HCT116 (cell line): ENCODE results near the gene USP54. TPM values are rescaled to one million over a fixed set of nuclear protein-coding genes. Genes with fewer than 3 reads are reported as not detected.

Experiments used
- ATAC-seq: fragments of 200-7000 bp; cut with Tn5 transposase; 2 replicates; pipeline ENCODE4 v1.9.1; 2020; ENCODE audit warnings: mild to moderate bottlenecking, moderate library complexity
- BruUV-seq: library from RNA; stranded (reverse); fragments of 400-500 nt; replicated peaks from 2 replicates; lab custom pipeline; 2021; lab: Mats Ljungman, UMichigan
- CTCF ChIA-PET: fragments of 300-600 bp; sonication (Branson Sonifier 250); formaldehyde crosslinking; loops from one replicate; lab custom pipeline; 2021; ENCODE audit warnings: antibody characterized with exemption; lab: Charles Lee
- POLR2A ChIA-PET: fragments of 300-600, 350-600 bp; sonication (Branson Sonifier 250); formaldehyde crosslinking; loops from one replicate; lab custom pipeline; 2021; ENCODE audit warnings: antibody characterized with exemption; lab: Charles Lee
- RAD21 ChIA-PET, 2 experiments: fragments of 300-600 bp; sonication (Branson Sonifier 250); formaldehyde crosslinking; loops; one replicate each; lab custom pipeline; 2023; ENCODE audit warnings: low total read pairs in 2 of 2; ENCODE audit not compliant: uncharacterized antibody in 2 of 2, unreplicated experiment in 2 of 2, low non-redundant PET in 1 of 2; lab: Charles Lee
- DNase-seq: peaks from one replicate; pipeline ENCODE4 v3.0.0-alpha.2; 2010; ENCODE audit warnings: low read depth, low spot score
- H2AFZ ChIP-seq: fragments of 200-600 bp; shearing (Covaris generic), sonication (generic); 2 replicates; pipeline ENCODE4 v1.6.1; 2017; ENCODE audit warnings: low read depth, mixed run types, mixed read lengths, antibody characterized with exemption, low read length; ENCODE audit not compliant: poor library complexity, severe bottlenecking
- H3K27ac ChIP-seq: 2 replicates; pipeline ENCODE4 v1.5.1; 2012; ENCODE audit warnings: low read depth, low read length
- H3K27me3 ChIP-seq: fragments of 200-600 bp; sonication (generic); 2 replicates; pipeline ENCODE4 v1.6.1; 2016; ENCODE audit warnings: mixed run types, low read length, mixed read lengths; ENCODE audit not compliant: insufficient read depth
- H3K36me3 ChIP-seq, 2 experiments: fragments of 200-500 bp in 1 of 2; fragments of 200-600 bp in 1 of 2; sonication (Bioruptor generic) in 1 of 2; sonication (generic) in 1 of 2; 2 replicates each; pipeline versions ENCODE4 v1.5.1 to v1.6.1; 2014 to 2016; ENCODE audit warnings: low read length in 2 of 2, inconsistent platforms in 1 of 2, mixed read lengths in 1 of 2, mixed run types in 1 of 2; ENCODE audit not compliant: insufficient read depth in 2 of 2, control insufficient read depth in 1 of 2
- H3K4me1 ChIP-seq, 2 experiments: fragments of 200-600 bp in 1 of 2; sonication (generic) in 1 of 2; 2 replicates each; pipeline versions ENCODE4 v1.5.1 to v1.6.1; 2012 to 2017; ENCODE audit warnings: low read length in 2 of 2, inconsistent platforms in 1 of 2, mild to moderate bottlenecking in 1 of 2, mixed read lengths in 1 of 2, mixed run types in 1 of 2, moderate library complexity in 1 of 2; ENCODE audit not compliant: insufficient read depth in 2 of 2, control insufficient read depth in 1 of 2
- H3K4me2 ChIP-seq: fragments of 200-600 bp; sonication (generic); 2 replicates; pipeline ENCODE4 v1.6.1; 2017; ENCODE audit warnings: mixed run types, low read length, mixed read lengths
- H3K4me3 ChIP-seq, 2 experiments: fragments of 200-600 bp in 1 of 2; sonication (generic) in 1 of 2; replicated peaks in 1 of 2; 2 replicates each; pipeline ENCODE4 v1.5.1; 2011 to 2016; ENCODE audit warnings: low read length in 2 of 2, control low read depth in 1 of 2, low read depth in 1 of 2, mild to moderate bottlenecking in 1 of 2, mixed read lengths in 1 of 2, mixed run types in 1 of 2
- H3K79me2 ChIP-seq: fragments of 200-600 bp; sonication (generic); 2 replicates; pipeline ENCODE4 v1.6.1; 2017; ENCODE audit warnings: mild to moderate bottlenecking, mixed run types, low read length, moderate library complexity, mixed read lengths; ENCODE audit not compliant: insufficient read depth
- H3K9ac ChIP-seq: fragments of 200-600 bp; sonication (generic); 2 replicates; pipeline ENCODE4 v1.6.1; 2016; ENCODE audit warnings: low read length, mixed read lengths
- H3K9me2 ChIP-seq: fragments of 200-600 bp; sonication (generic), shearing (Covaris generic); 2 replicates; pipeline ENCODE4 v1.6.1; 2017; ENCODE audit warnings: mixed run types, mild to moderate bottlenecking, moderate library complexity; ENCODE audit not compliant: insufficient read depth
- H3K9me3 ChIP-seq, 2 experiments: fragments of 200-500 bp in 1 of 2; fragments of 200-600 bp in 1 of 2; sonication (Bioruptor generic) in 1 of 2; sonication (generic) in 1 of 2; 2 replicates each; pipeline ENCODE4 v1.6.1; 2014 to 2017; ENCODE audit warnings: low read length in 2 of 2, mixed read lengths in 2 of 2, inconsistent platforms in 1 of 2, low read depth in 1 of 2, mild to moderate bottlenecking in 1 of 2, mixed run types in 1 of 2, moderate library complexity in 1 of 2; ENCODE audit not compliant: control insufficient read depth in 1 of 2, insufficient read depth in 1 of 2
- H4K20me1 ChIP-seq: fragments of 200-600 bp; sonication (generic), shearing (Covaris generic); 2 replicates; pipeline ENCODE4 v1.6.1; 2017; ENCODE audit warnings: mixed run types, mild to moderate bottlenecking, moderate library complexity; ENCODE audit not compliant: insufficient read depth
- CBX3 ChIP-seq: IDR thresholded peaks from 2 replicates; pipeline ENCODE4 v1.6.1; 2012; ENCODE audit warnings: low read depth
- CEBPB ChIP-seq: IDR thresholded peaks from 2 replicates; pipeline ENCODE4 v1.6.1; 2012; ENCODE audit warnings: low read depth
- CTCF ChIP-seq, 3 experiments: fragments of 200-600 bp in 1 of 3; sonication (generic) in 1 of 3; IDR thresholded peaks in 2 of 3; conservative IDR thresholded peaks in 1 of 3; 2 replicates each; pipeline ENCODE4 v1.5.1; 2012 to 2017; ENCODE audit warnings: low read depth in 2 of 3, low read length in 2 of 3, antibody characterized with exemption in 1 of 3, borderline replicate concordance in 1 of 3, control low read depth in 1 of 3, mild to moderate bottlenecking in 1 of 3, mixed read lengths in 1 of 3, mixed run types in 1 of 3, moderate library complexity in 1 of 3; ENCODE audit not compliant: insufficient read depth in 1 of 3
- EZH2 ChIP-seq: fragments of 200-600 bp; sonication (generic); IDR thresholded peaks from 2 replicates; pipeline ENCODE4 v1.6.1; 2017; ENCODE audit warnings: antibody characterized with exemption, mixed run types
- FOSL1 ChIP-seq: IDR thresholded peaks from 2 replicates; pipeline ENCODE4 v1.6.1; 2012; ENCODE audit warnings: low read depth
- SIN3A ChIP-seq: IDR thresholded peaks from 2 replicates; pipeline ENCODE4 v1.6.1; 2012; ENCODE audit warnings: low read depth
- SP1 ChIP-seq: IDR thresholded peaks from 2 replicates; pipeline ENCODE4 v1.6.1; 2012; ENCODE audit warnings: low read depth
- YY1 ChIP-seq: IDR thresholded peaks from 2 replicates; pipeline ENCODE4 v1.6.1; 2011; ENCODE audit warnings: low read length, low read depth, moderate library complexity, mild to moderate bottlenecking; ENCODE audit not compliant: insufficient replicate concordance; ENCODE audit errors: extremely low read depth
- ZNF274 ChIP-seq: fragments of 200-500 bp; sonication (Bioruptor generic); IDR thresholded peaks from 2 replicates; pipeline ENCODE4 v1.6.1; 2014; ENCODE audit warnings: mild to moderate bottlenecking, low read depth, low read length, inconsistent platforms
- intact Hi-C: fragments of 100-400 bp; cut with micrococcal nuclease; formaldehyde crosslinking; loops from 2 replicates; pipeline ENCODE4 v1.10.0; 2022
- total RNA-seq: library from RNA; stranded (reverse); gene quantifications from one replicate; pipeline ENCODE4 v1.2.1, GENCODE V29; 2021; ENCODE audit not compliant: unreplicated experiment
- TF ChIP-seq, protein P1 (sequence below): IDR thresholded peaks from 2 replicates; pipeline ENCODE4 v1.6.1; 2012
- TF ChIP-seq, protein P2 (sequence below): IDR thresholded peaks from 2 replicates; pipeline ENCODE4 v1.6.1; 2011; ENCODE audit warnings: mild to moderate bottlenecking, low read length, moderate library complexity; ENCODE audit not compliant: insufficient replicate concordance; ENCODE audit errors: extremely low read depth

Gene USP54
- total RNA-seq, 1 experiment from 2014 or later: 28.0 TPM

DNA sequence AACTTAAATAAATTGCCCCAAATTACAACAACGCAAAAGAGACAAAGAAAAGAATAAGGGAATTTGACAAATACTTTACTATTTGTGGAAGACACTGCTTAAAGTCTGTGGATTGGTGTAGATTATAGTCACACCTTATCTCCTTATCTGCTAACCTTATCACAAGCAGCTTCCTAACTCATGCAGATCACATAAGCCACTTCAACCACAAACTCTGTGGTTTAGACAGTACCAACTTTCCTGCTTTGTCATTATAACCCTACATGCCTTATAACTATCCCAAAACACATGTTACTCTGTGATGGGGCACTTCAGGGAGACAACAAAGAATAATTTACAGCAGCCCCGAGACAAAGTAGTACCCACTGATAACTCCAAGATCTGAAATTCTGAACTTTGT lies 53.9 kb downstream of the USP54 start:
- no peak for ATAC-seq
- ChIA-PET RAD21 (no interaction called here), POLR2A (no interaction called here)

More for the DNA sequence above, 53.9 kb downstream of the USP54 start:
- Histone ChIP-seq H3K9me3 (no peaks in the 10 kb centered on the region), H3K4me1 (no peaks in the 10 kb centered on the region), H3K4me3 (no peak overlapping the region), H3K4me2 (no peak overlapping the region), H3K27ac (no peak overlapping the region), H3K27me3 (no peaks in the 10 kb centered on the region), H4K20me1 (no peaks in the 10 kb centered on the region; the same call in 1 of the 2 replicates), H3K79me2 (no peaks in the 10 kb centered on the region), H2AFZ (no peak overlapping the region), H3K9me2 (no peaks in the 10 kb centered on the region), H3K36me3 (0 out of 4 replicates have a peak, but pooled peaks cover 0 to 2% of the 10 kb centered on the region in 2 experiments), H3K9ac (no peak overlapping the region)
- CTCF ChIA-PET: no interaction called here
- TF ChIP-seq, protein P1, sequence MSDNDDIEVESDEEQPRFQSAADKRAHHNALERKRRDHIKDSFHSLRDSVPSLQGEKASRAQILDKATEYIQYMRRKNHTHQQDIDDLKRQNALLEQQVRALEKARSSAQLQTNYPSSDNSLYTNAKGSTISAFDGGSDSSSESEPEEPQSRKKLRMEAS: no peak
- no peak for TF ChIP-seq CTCF (IDR thresholded peaks at IDR 0.05 in 2 of 3, conservative IDR thresholded peaks at IDR 0.05 in 1 of 3; ENCODE audit: borderline replicate concordance in 1 of 3, insufficient read depth in 1 of 3, low read depth in 2 of 3, low read length in 2 of 3)
- TF ChIP-seq CEBPB: no peak
- TF ChIP-seq CBX3: no peak
- no peak for TF ChIP-seq ZNF274
- no peak for TF ChIP-seq EZH2
- no peak for TF ChIP-seq SIN3A
- TF ChIP-seq FOSL1: no peak
- TF ChIP-seq YY1: no peak
- TF ChIP-seq, protein P2, sequence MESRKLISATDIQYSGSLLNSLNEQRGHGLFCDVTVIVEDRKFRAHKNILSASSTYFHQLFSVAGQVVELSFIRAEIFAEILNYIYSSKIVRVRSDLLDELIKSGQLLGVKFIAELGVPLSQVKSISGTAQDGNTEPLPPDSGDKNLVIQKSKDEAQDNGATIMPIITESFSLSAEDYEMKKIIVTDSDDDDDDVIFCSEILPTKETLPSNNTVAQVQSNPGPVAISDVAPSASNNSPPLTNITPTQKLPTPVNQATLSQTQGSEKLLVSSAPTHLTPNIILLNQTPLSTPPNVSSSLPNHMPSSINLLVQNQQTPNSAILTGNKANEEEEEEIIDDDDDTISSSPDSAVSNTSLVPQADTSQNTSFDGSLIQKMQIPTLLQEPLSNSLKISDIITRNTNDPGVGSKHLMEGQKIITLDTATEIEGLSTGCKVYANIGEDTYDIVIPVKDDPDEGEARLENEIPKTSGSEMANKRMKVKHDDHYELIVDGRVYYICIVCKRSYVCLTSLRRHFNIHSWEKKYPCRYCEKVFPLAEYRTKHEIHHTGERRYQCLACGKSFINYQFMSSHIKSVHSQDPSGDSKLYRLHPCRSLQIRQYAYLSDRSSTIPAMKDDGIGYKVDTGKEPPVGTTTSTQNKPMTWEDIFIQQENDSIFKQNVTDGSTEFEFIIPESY: no peak
- TF ChIP-seq SP1: no peak
- BruUV-seq: no TSS peak
- DNase-seq: no peak
- intact Hi-C loops: no loop called here
